ENCODE measurements around the gene PCED1B. TPM values are rescaled to one million over a fixed set of nuclear protein-coding genes. Genes with fewer than 3 reads are reported as not detected.

Gene PCED1B
- total RNA-seq, 1 experiment from 2014 or later = not detected

GRCh38 chr12:47124451-47124850 lies 45.0 kb downstream of the PCED1B start:
- Histone ChIP-seq H3K27me3 (no peaks in the 10 kb centered on the region), H3K4me3 (no peak overlapping the region), H3K9me3 (no peaks in the 10 kb centered on the region), H3K36me3 (no peaks in the 10 kb centered on the region)
- no peak for DNase-seq

DNA sequence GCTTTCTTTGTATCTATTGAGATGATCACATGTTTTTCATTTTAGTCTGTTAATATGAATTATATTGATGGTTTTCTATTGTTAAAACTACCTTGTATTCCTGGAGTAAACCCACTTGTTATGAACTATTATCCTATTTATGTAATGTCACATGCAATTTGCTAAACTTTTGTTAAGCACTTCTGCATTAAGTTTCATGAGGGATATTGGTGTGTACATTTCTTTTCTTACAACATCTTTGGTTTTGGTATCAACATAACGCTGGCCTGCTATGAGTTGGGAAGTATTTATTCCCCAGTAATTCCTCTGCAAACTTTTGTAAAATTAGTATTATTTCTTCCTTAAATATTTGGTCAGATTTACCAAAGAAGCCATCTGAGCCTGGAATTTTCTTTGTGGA lies 46.8 kb downstream of the PCED1B start:
- Histone ChIP-seq H3K4me3 (no peak overlapping the region), H3K36me3 (no peaks in the 10 kb centered on the region), H3K27me3 (no peaks in the 10 kb centered on the region), H3K9me3 (no peaks in the 10 kb centered on the region)
- DNase-seq = no peak

DNA sequence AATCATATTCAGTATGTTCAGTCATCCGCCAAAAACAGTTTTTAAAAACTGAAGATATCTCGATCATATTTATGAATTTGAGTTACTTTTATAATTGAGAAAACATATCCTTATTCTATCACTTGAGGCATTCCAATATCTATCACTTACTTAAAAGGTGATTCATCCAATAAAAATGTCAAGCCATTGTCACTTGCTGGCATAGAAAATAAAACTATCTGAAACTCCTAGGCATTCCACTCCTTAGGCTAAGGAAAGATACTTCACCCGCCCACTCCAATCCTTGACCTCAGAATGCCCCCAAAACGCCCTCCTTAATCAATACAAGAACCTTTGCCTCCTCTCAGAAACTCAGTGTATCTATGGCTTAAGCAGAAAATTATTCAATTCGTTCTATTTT lies 51.6 kb downstream of the PCED1B start:
- no peak for DNase-seq

DNA sequence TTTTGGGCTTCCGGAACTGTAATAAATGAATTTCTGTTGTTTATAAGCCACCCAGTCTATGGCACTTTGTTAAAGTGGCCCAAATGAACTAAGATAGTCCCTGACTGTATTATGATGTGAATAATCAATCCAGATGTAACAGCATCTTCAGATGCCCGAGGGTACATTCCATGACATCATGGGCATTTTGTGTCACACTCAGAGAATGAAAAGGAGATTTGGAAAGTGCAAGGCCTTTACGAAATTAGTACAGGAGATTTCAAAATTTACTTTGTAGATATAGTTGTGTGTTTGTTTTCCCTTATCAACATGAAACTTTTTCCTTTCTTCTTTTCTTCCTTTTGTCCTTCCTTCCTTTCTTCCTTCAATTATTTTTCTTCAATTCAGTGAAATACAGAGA lies 54.6 kb downstream of the PCED1B start:
- no peaks in the 10 kb centered on the region for H3K27me3 ChIP-seq
- H3K4me3 ChIP-seq = no peak overlapping the region
- no peaks in the 10 kb centered on the region for H3K9me3 ChIP-seq
- DNase-seq = no peak
- no peaks in the 10 kb centered on the region for H3K36me3 ChIP-seq

More for the DNA sequence above, 51.6 kb downstream of the PCED1B start:
- no peaks in the 10 kb centered on the region for H3K36me3 ChIP-seq
- no peak overlapping the region for H3K4me3 ChIP-seq
- H3K9me3 ChIP-seq = no peaks in the 10 kb centered on the region
- no peaks in the 10 kb centered on the region for H3K27me3 ChIP-seq

DNA sequence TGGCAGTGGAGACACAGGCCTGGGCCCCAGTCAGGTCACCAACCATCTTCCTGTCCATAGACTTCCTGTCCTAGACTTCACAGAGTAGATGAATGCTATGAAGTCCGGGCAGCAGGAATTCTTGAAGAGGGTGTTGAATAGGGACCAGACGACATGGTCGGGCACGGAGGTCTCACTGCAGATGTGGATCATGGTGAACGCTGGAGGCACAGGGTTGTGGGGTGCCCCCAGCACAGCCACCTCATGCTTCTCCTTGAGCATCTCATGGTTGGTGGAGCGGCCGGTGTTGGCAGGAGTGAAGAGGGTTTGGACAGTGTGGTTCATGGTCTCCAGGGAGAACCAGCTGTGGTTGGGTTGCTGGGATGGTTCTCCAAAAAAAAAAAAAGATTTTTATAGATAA lies 56.2 kb downstream of the PCED1B start:
- Histone ChIP-seq H3K27me3 (no peaks in the 10 kb centered on the region), H3K4me3 (no peak overlapping the region), H3K9me3 (no peaks in the 10 kb centered on the region), H3K36me3 (no peaks in the 10 kb centered on the region)
- DNase-seq = no peak

DNA sequence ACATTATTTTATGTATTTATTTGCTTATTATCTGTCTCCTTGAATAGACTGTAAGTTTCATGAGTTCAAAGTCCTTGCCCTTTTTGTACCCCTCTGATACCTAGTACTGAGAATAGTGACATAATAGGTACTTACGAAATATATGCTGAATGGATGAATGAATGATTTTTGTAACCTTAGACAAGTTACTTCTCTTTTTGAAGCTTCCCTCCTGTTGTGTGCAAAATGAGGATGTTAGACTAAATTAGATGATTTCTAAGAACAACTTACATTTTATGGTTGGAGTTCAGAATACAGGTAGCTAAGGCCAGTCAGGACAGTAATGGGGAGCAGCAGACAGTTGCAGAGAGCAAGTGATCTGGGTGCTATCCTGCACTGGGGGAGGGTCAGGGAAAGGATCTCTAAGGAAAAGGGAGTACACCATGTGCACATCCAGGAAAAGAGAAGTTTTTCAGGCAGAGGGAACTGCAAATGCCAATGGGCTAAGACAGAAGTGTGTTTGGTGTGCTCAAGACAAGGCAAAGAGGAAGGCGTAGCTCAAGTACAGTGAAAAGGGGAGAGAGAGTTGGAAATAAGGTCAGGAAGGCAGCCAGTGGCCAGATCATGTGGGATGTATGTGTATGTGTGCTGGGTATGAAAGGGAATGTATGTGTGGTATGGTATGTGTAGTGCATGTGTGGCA lies 59.7 kb downstream of the PCED1B start:
- no peak overlapping the region for H3K4me3 ChIP-seq
- no peak for DNase-seq
- H3K9me3 ChIP-seq = no peaks in the 10 kb centered on the region
- H3K27me3 ChIP-seq = no peaks in the 10 kb centered on the region
- no peaks in the 10 kb centered on the region for H3K36me3 ChIP-seq

- no peaks in the 10 kb centered on the region for H3K36me3 ChIP-seq
- H3K9me3 ChIP-seq = no peaks in the 10 kb centered on the region
- H3K27me3 ChIP-seq = no peaks in the 10 kb centered on the region
- no peak overlapping the region for H3K4me3 ChIP-seq
- DNase-seq = no peak
These were observed 62.0 kb downstream of the PCED1B start for GRCh38 chr12:47141459-47141858.

GRCh38 chr12:47144769-47145168 lies 65.3 kb downstream of the PCED1B start:
- Histone ChIP-seq H3K27me3 (no peaks in the 10 kb centered on the region), H3K9me3 (no peaks in the 10 kb centered on the region), H3K4me3 (no peak overlapping the region), H3K36me3 (no peaks in the 10 kb centered on the region)
- DNase-seq = no peak

DNA sequence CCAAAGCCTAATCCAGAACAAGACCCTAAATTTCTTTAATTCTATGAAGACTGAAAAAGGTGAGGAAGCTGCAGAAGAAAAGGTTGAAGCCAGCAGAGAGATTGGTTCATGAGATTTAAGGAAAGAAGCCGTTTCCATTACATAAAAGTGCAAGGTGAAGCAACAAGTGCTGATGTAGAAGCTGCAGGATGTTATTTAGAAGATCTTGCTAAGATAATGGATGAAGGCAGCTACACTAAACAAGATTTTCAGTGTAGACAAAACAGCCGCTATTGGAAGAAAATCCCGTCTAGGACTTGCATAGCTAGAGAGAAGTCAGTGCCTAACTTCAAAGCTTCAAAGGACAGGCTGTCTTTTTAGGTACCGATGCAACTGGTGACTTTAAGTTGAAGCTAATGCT lies 65.8 kb downstream of the PCED1B start:
- Histone ChIP-seq H3K9me3 (no peaks in the 10 kb centered on the region), H3K36me3 (no peaks in the 10 kb centered on the region), H3K27me3 (no peaks in the 10 kb centered on the region), H3K4me3 (no peak overlapping the region)
- DNase-seq = no peak

DNA sequence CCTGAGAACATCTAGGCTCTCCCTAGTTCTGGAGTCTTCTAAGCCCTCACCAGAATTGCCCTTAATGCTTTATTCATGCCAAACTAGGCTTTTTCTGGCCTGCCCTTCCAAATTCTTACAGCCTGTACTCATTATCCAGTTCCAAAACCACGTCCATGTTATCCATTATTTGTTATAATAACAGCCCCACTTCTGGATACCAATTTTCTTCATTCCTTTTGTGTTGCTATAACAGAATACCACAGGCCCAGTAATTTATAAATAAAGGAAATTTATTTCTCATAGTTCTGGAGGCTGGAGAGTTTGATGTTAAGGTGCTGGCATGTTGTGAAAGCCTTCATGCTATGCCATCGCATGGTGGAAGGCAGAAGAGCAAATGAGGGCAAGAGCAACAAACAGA lies 68.3 kb downstream of the PCED1B start:
- H3K4me3 ChIP-seq = no peak overlapping the region
- no peaks in the 10 kb centered on the region for H3K27me3 ChIP-seq
- H3K36me3 ChIP-seq = no peaks in the 10 kb centered on the region
- H3K9me3 ChIP-seq = no peaks in the 10 kb centered on the region
- no peak for DNase-seq

DNA sequence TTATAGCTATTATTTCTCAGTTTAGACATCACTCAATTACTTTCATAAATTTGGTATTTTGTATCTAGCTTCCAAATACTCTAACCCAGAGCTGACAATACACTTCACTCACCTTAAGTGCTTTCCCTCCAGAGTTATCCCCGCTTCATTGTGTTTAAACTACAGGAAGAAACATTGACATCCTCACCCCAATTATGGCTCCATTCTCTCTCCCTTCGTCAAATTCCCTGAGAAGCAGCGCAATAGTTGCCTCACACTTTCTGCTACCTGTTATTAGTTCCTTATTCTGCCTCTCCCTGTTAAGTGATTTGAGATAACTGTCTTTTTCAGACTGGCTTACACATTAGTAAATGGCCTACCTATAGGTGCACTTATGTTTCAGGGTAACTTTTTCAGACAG lies 69.7 kb downstream of the PCED1B start:
- H3K27me3 ChIP-seq = no peaks in the 10 kb centered on the region
- no peak overlapping the region for H3K4me3 ChIP-seq
- no peak for DNase-seq
- H3K9me3 ChIP-seq = no peaks in the 10 kb centered on the region
- H3K36me3 ChIP-seq = no peaks in the 10 kb centered on the region

GRCh38 chr12:47152095-47152494 lies 72.7 kb downstream of the PCED1B start:
- Histone ChIP-seq H3K4me3 (no peak overlapping the region), H3K27me3 (no peaks in the 10 kb centered on the region)
- no peak for DNase-seq

GRCh38 chr12:47155457-47156166 lies 76.2 kb downstream of the PCED1B start:
- Histone ChIP-seq H3K27me3 (no peaks in the 10 kb centered on the region), H3K4me3 (no peak overlapping the region), H3K36me3 (no peaks in the 10 kb centered on the region), H3K9me3 (peaks cover 3% of the 10 kb centered on the region)
- no peak for DNase-seq

More at GRCh38 chr12:47152095-47152494, 72.7 kb downstream of the PCED1B start:
- Histone ChIP-seq H3K36me3 (no peaks in the 10 kb centered on the region), H3K9me3 (no peaks in the 10 kb centered on the region)

- Histone ChIP-seq H3K9me3 (peaks cover 3% of the 10 kb centered on the region), H3K36me3 (no peaks in the 10 kb centered on the region), H3K27me3 (no peaks in the 10 kb centered on the region), H3K4me3 (no peak overlapping the region)
- peak; percentile 52 for DNase-seq
These were observed 76.8 kb downstream of the PCED1B start for GRCh38 chr12:47156167-47156736.

- Histone ChIP-seq H3K4me3 (no peak overlapping the region), H3K9me3 (peaks cover 6% of the 10 kb centered on the region), H3K36me3 (no peaks in the 10 kb centered on the region), H3K27me3 (no peaks in the 10 kb centered on the region)
- DNase-seq = no peak
These were observed 79.4 kb downstream of the PCED1B start for GRCh38 chr12:47158792-47159191.

- Histone ChIP-seq H3K4me3 (no peak overlapping the region), H3K27me3 (no peaks in the 10 kb centered on the region), H3K9me3 (peaks cover 6% of the 10 kb centered on the region), H3K36me3 (no peaks in the 10 kb centered on the region)
- DNase-seq = no peak
These were observed 79.9 kb downstream of the PCED1B start for GRCh38 chr12:47159348-47159747.

DNA sequence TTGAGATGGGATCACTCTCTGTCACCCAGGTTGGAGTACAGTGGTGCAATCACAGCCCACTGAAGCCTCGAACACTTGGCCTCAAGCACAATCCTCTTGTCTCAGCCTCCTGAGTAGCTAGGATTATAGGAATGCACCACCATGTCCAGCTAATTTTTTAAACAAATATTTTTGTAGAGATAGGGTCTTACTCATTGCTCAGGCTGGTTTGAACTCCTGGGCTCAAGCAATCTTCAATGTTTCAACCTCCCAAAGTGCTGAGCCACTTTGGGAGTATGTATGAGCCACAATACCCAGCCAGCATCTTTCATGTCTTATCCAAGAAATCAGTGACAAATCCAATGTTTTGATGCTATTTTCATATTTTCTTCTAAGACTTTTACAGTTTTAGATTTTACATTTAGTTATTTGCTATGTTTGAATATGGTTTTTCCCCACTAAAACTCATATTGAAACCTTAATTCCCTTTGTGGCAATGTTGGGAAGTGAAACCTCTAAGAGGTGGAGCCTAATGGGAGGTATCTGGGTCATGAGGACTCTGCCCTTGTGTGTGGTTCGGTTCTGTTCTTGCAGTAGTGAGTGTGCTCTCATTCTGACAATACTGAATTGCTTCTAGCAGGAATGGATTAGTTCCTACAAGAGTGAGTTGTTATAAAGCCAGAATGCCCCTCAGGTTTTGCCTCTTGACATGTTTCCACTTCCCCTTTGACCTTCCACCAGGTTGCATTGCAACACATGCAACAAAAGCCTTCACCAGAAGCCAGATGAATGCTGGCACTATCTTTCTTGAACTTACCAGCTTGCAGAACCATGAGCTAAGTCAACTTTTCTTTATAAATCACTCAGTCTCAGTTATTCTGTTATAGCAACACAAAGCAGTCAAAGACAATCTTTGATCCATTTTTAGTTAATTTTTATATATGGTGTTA lies 81.2 kb downstream of the PCED1B start:
- Histone ChIP-seq H3K9me3 (peaks cover 6% of the 10 kb centered on the region), H3K36me3 (no peaks in the 10 kb centered on the region), H3K27me3 (no peaks in the 10 kb centered on the region), H3K4me3 (no peak overlapping the region)
- DNase-seq = no peak
